HG03442 (cell line): ENCODE data around the gene SLC22A1.
"Not testable (repeated sequence)": the region's sequence is repeated elsewhere in the genome, so short reads cannot be mapped to it uniquely, and the experiment has no call there.

Source experiments
- ATAC-seq: cut with Tn5 transposase; IDR thresholded peaks from one replicate; pipeline ENCODE4 v1.9.1; 2021; ENCODE audit warnings: mild to moderate bottlenecking, moderate library complexity; ENCODE audit not compliant: unreplicated experiment

SLC22A1 gene

DNA sequence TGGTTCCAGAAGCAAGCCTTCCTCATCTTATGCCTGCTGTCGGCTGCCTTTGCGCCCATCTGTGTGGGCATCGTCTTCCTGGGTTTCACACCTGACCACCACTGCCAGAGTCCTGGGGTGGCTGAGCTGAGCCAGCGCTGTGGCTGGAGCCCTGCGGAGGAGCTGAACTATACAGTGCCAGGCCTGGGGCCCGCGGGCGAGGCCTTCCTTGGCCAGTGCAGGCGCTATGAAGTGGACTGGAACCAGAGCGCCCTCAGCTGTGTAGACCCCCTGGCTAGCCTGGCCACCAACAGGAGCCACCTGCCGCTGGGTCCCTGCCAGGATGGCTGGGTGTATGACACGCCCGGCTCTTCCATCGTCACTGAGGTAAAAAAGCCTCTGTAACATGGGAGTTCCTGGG, 366 bp downstream of the SLC22A1 start:
- ATAC-seq, result no peak

DNA sequence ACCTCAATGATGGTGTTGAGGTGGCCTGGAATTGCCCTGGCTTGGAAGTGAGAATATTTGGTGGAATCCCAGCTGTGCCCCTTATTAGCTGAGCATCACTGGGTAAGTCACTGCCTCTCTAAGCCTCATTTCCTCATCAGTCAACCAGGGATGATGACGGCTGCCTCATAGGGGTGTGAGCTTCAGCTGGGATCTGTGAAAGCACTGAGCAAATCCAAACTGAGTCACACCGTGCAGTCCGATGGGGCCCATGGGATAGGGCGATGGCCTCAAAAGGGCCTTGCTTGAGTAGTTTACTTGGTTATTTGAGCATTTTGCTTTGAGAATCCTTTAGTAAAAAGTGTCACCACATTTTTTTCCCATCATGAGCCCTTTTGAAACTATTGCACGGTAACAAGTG, 1.1 kb downstream of the SLC22A1 start:
- no peak for ATAC-seq

DNA sequence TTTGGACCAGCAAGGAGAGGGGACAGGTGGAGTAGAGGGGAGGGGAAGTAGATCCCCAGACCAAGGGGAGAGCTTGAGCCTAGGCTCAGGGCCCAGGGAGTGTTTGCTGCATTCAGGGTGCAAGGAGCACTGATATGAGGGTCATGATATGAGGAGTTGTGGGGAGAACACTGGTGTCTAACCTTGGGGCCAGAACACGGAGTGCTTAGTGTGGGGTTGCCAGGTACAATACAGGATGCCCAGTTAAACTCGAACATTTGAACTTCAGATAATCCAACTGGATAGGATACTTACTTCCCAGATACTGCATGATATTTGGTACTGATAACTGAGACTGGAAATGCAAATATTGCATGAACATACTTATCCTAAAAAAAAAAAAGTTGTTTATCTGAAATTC, 2.4 kb downstream of the SLC22A1 start:
- ATAC-seq, result no peak

GRCh38 chr6:160124605-160125004, 3.0 kb downstream of the SLC22A1 start:
- no peak for ATAC-seq

DNA sequence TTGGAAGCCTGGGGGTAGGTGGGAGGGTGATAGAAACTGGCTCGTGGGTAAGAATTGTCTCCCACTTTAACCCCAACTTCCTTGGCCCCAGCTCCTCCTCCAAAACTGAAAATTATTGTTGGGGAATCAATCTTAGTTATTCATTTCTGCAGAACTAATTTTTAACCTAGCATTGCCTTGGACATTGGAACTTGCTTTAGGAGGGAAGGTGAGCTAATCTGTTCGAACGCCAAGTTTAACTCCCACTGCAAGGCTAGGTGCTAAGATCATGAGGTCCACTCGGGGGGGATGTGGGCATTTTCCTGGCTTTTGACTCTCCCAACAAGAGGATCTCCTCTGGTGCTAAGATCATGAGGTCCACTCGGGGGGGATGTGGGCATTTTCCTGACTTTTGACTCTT, 3.5 kb downstream of the SLC22A1 start:
- not testable (repeated sequence) for ATAC-seq

- no peak for ATAC-seq
Measured at GRCh38 chr6:160127270-160128124, 5.9 kb downstream of the SLC22A1 start.

GRCh38 chr6:160128125-160128683, 6.6 kb downstream of the SLC22A1 start:
- no peak for ATAC-seq

DNA sequence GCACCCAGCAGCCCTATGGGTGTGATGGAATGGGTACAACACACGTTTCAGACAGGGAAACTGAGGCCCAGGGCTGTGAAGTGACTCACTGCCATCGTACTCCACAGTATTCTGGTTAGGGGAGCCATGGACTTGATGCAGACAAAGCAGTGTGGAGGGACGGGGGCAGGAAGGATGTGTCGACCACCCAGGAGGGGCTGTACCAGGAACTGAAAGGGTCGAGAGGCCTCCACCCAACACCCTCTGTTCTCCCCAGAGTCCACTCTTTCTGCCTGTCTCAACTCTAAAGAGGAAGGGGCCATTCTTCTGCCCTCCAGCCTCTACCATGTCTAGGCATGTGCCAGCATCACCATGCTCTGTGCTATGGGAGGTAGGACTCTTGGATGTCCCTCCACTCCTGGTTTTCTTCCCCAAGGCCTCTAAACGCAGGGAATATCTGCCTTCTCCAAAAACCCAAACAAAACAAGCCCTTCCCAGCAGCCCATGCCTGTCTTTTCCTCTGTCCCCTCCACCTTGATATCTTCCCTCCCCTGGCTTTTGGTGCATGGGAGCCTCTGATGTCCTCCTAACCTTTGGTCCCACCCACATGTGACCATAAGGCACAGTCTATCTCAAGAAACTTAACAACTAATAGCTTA, 7.4 kb downstream of the SLC22A1 start:
- ATAC-seq, result no peak

GRCh38 chr6:160129881-160130615, 8.4 kb downstream of the SLC22A1 start:
- ATAC-seq, result no peak

DNA sequence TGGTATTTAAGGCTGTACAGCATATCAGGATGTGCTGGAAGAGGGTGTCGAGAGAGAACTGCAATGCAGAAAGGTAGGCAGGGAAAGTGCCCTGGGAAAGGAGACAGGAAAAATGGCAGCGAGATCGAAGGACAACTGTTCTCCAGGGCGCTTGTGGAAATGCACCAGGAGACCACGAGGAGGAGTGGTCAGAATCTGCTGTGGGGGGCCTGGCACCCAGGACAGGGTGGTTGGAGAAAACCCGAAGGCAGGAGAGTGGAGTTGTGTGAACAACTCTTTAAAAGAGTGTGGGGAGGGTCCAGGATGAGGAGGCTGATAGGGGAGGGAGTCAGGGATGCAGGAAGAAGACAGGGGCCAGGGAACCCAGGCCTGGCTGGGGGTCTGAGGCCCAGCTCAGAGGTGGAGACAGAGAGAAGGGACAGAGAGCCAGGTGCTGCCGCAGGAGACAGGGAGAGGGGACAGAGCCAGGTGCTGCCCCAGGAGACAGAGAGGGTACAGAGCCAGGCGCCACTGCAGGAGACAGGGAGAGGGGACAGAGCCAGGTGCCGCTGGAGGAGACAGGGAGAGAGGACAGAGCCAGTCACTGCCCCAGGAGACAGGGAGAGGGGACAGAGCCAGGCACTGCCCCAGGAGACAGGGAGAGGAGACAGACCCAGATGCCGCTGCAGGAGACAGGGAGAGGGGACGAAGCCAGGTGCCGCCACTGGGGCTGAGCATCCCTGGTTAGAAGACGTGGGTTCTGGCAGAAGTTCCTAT, 9.3 kb downstream of the SLC22A1 start:
- ATAC-seq, result no peak

- no peak for ATAC-seq
Measured at GRCh38 chr6:160131636-160132296, 10.2 kb downstream of the SLC22A1 start.

- ATAC-seq, result no peak
Measured at GRCh38 chr6:160132297-160132637, 10.7 kb downstream of the SLC22A1 start.

GRCh38 chr6:160132776-160133338, 11.2 kb downstream of the SLC22A1 start:
- no peak for ATAC-seq

GRCh38 chr6:160133441-160134336, 12.1 kb downstream of the SLC22A1 start:
- ATAC-seq, result no peak

DNA sequence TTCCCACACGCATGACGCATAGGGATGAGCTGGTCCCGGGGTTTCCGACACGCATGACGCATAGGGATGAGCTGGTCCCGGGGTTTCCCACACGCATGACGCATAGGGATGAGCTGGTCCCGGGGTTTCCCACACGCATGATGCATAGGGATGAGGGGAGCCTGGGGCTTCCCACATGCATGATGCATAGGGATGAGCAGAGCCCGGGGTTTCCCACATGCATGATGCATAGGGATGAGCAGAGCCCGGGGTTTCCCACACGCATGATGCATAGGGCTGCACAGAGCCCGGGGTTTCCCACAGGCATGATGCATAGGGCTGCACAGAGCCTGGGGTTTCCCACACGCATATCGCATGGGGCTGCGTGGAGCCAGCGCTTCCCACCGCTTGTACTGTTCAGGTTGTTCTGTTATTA, 12.7 kb downstream of the SLC22A1 start:
- not testable (repeated sequence) for ATAC-seq

DNA sequence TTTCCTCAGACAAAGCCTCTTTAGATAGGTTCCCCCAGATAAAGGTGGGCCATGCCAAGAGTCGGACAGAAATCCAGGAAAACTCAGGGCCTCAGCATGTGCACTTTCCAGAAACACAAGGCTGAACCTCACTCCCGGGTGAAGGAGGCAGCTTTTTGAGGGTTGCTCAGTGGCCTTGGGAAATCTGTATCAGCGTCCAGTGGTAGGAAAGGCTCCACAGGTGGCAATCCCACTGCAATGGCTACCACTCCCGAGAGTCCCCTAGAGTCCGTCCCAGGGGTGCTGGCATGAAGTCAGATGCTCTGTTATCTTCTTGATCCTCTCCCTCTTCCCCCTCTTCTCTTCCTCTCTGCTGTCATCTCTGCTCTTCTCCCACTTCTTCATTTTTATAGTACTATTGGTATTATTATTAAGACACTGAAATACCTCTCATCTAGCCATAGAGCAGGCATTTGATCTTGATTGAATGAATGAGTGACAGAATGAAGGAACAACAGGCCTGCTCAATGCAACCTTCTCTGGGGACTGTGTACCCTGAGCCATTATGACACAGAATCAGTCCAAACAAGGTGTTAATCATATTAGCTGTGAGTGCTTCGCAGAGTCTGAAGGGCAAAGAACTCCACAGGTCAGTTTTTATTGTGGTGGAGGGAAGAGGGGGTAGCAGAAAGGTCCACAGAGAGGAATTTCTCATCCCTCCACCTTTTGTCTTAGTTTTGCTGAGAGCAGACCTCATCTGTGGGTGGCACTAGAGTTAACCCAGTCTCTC, 13.3 kb downstream of the SLC22A1 start:
- ATAC-seq, result no peak

DNA sequence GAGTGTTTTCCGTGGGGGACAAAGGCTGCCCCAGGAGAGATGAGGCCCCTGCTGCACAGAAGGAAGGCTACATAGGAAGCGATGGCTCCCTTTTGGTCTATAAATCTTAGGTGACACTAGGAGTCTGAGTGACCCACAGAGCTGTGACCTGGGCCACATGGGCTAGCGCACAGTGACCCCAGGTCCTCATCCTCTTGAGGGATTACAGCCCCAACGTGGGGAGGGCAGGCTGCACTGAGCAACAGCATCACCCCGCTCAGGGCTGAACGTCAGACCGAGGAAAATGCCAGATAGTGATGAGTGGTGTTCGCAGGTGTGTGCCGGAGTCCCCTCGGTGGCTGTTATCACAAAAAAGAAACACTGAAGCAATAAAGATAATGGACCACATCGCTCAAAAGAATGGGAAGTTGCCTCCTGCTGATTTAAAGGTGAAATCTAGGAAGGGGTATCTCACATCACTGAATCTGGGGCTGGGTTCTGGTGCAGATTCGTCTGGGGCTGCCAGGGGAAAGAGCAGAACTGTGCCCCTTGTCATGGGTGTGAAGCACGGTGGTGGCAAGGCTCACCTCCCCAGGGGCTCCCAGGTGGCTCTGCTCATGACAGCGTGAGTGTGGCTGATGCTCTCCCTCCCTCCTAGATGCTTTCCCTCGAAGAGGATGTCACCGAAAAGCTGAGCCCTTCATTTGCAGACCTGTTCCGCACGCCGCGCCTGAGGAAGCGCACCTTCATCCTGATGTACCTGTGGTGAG, 14.5 kb downstream of the SLC22A1 start:
- ATAC-seq, result no peak
